GM12875 (cell line): ENCODE measurements around the gene PIM3.

Experiments used
- H3K4me3 ChIP-seq: one replicate; pipeline ENCODE4 v1.5.1; 2011; ENCODE audit warnings: low read depth, low read length, control low read depth
- CTCF ChIP-seq: IDR thresholded peaks from 2 replicates; pipeline ENCODE4 v1.5.1; 2011; ENCODE audit warnings: low read depth, mild to moderate bottlenecking, control low read depth, inconsistent platforms, low read length, moderate library complexity, borderline replicate concordance; ENCODE audit not compliant: insufficient read depth

PIM3 gene

GRCh38 chr22:49967706-49968208 lies 7.2 kb downstream of the PIM3 start:
- TF ChIP-seq CTCF: no peak
- no peak overlapping the region for H3K4me3 ChIP-seq

- H3K4me3 ChIP-seq: no peak overlapping the region
- no peak for TF ChIP-seq CTCF
Observed at GRCh38 chr22:49968313-49968830, 7.8 kb downstream of the PIM3 start.

DNA sequence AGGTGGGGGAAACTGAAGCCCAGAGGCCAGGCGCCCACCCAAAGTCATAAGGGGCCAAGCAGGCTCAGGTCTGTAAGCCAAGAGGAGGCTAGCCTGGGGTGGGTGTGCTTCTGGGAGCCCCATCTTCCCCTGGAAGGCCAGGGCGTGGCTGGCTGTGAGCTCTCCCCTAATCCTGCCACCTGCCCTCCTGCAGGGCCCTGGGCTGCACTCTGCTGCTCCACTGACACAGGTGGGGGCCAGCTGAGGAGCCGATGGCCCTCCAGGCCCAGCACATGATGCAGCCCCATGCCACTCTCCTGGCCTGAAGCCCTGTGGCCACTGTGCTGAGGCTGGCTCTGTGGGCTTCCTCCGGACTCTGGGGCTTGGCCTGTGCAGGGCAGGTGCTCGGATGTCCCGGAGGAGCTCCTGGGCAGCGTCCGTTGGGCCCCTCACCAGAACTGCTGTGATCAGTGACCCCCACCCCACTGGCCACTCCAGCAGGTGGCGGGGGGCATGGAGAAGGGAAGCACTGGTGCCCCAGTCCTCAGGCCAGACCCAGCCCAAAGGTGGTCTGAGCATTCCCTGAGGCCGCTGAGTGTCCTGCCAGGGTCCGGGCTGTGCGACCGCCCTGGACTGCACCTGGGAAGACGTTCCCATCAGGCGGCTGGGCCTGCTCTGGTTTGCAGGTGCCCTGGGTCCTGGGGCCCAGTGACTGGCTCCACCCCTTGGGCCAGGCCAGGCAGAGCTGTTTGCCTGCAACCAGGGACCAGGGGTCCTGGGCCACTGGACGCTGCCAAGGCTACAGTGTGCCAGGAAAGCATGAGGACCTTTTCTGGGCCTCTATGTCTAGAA lies 8.5 kb downstream of the PIM3 start:
- no peak overlapping the region for H3K4me3 ChIP-seq
- TF ChIP-seq CTCF: no peak

GRCh38 chr22:49969751-49970527 lies 9.4 kb downstream of the PIM3 start:
- H3K4me3 ChIP-seq: no peak overlapping the region
- no peak for TF ChIP-seq CTCF

DNA sequence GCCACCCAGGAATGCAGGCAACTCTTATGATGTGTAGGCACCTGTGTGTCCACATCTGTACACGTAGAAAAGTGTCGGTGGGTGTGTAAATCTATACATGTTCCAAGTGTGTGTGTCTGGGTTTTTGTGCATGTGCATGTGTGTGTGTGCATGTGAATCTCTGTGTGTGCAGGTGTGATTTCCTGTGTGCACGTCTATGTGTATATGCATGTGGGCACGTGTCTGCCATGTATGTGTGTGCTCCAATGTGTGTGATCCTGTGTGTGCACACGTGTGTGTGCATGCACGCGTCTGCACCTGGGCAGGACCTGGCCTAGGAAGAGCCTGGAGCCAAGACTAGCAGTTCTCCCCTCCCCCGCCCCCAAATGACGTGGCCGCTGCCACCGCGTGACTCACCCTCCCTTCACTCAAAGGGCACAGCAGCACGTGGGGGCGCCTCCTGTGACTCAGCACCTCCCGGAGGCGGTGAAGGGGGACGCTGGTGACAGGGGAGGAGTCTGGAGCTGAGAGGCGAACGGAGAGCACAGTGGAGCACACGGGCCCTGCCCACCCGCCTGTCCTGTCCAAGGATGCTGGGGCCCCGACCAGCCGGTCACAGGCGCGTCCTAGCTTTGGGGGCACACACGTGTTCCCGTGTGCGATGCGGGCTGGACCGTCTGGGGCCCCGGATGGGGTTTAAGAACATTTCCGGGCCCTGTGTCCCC lies 10.1 kb downstream of the PIM3 start:
- TF ChIP-seq CTCF: no peak
- H3K4me3 ChIP-seq: peak overlapping the region; percentile 59

GRCh38 chr22:49971232-49972162 lies 10.9 kb downstream of the PIM3 start:
- H3K4me3 ChIP-seq: peak overlapping the region; percentile 59
- no peak for TF ChIP-seq CTCF
